HL-60 (cell line): Measurements from ENCODE around the gene NOVA2.

Experiments used
- DNase-seq, 2 experiments: peaks; one replicate each; pipeline ENCODE4 v3.0.0-alpha.2; 2010 to 2020; ENCODE audit warnings: low read depth in 1 of 2, low spot score in 1 of 2
- H3K27ac ChIP-seq: fragments of 250-450 bp; sonication (Bioruptor Pico); replicated peaks from 2 replicates; pipeline ENCODE4 v1.5.1; 2020; ENCODE audit warnings: mild to moderate bottlenecking, moderate library complexity
- H3K27me3 ChIP-seq: fragments of 250-450 bp; sonication (Bioruptor Pico); 2 replicates; pipeline ENCODE4 v1.5.1; 2021; ENCODE audit warnings: mild to moderate bottlenecking, moderate library complexity; ENCODE audit not compliant: insufficient read depth, poor library complexity, severe bottlenecking
- H3K4me3 ChIP-seq: replicated peaks from 2 replicates; pipeline ENCODE4 v1.5.1; 2011; ENCODE audit warnings: mild to moderate bottlenecking, control low read depth, low read length; ENCODE audit not compliant: insufficient read depth
- CTCF ChIP-seq: IDR thresholded peaks from one replicate; pipeline ENCODE4 v1.5.1; 2011; ENCODE audit warnings: low read length, control low read depth, inconsistent platforms; ENCODE audit not compliant: insufficient read depth
- GABPA ChIP-seq: IDR thresholded peaks from 2 replicates; pipeline ENCODE4 v1.6.1; 2012; ENCODE audit warnings: low read depth
- POLR2AphosphoS5 ChIP-seq: IDR thresholded peaks from 2 replicates; pipeline ENCODE4 v1.6.1; 2012; ENCODE audit warnings: low read depth
- REST ChIP-seq: IDR thresholded peaks from 2 replicates; pipeline ENCODE4 v1.6.1; 2012; ENCODE audit warnings: low read depth; ENCODE audit not compliant: insufficient replicate concordance
- SPI1 ChIP-seq: IDR thresholded peaks from 2 replicates; pipeline ENCODE4 v1.6.1; 2012; ENCODE audit warnings: low read depth, mild to moderate bottlenecking, borderline replicate concordance

NOVA2 gene

DNA sequence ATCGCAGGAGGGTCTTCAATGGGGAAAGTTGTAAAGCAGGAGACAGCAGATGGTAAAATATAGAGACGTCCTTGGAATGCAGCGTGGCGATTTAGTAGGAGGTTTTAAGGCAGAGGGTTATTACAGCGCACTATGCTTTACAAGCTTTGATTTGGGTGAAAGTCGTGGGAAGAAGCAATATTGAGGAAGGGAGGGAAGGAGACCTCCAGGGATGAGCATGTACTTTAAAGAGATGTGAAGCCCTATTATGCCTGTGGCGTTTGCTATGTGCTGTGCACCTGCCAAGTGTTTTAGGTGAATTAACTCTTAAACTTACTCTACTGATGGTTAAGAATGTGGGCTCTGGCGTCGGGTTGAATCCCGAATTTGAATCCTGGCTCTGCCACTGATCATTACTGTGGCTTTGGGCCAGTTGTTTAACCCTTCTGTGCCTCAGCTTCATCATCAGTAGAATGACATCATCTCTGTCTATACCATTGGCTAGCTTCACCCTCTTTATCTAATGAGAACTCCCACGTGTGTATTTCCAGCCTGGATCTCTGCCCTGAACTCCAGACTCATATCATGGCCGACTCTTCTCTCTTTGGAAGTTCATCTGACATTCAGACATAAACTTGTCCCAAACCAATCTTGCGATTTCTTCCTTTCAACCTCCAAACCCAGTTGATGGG is 22.2 kb upstream of the NOVA2 start:
- Histone ChIP-seq H3K4me3 (peak overlapping the region; percentile 68), H3K27me3 (no peaks in the 10 kb centered on the region), H3K27ac (peak overlapping the region; percentile 76)
- TF ChIP-seq GABPA (no peak), POLR2AphosphoS5 (no peak; the same call in 1 of the 2 replicates), SPI1 (no peak), CTCF (no peak), REST (no peak)
- peak in 1 of 2 experiments; percentile 4 for DNase-seq

GRCh38 chr19:45994998-45995714 is 21.5 kb upstream of the NOVA2 start, which contains the start of gene CCDC61:
TSS of gene CCDC61 (plus strand) at chr19:45995467. CDS start at chr19:46003019, 7,552 bp downstream.
- peak; percentile 27 for TF ChIP-seq REST
- peak; percentile 71 for TF ChIP-seq POLR2AphosphoS5
- no peak for TF ChIP-seq CTCF
- TF ChIP-seq SPI1: peak; percentile 10; the same call in 1 of the 2 replicates
- peak; percentile 53 for TF ChIP-seq GABPA
- peak within 1 kb of the TSS; percentile 76 for H3K27ac ChIP-seq

DNA sequence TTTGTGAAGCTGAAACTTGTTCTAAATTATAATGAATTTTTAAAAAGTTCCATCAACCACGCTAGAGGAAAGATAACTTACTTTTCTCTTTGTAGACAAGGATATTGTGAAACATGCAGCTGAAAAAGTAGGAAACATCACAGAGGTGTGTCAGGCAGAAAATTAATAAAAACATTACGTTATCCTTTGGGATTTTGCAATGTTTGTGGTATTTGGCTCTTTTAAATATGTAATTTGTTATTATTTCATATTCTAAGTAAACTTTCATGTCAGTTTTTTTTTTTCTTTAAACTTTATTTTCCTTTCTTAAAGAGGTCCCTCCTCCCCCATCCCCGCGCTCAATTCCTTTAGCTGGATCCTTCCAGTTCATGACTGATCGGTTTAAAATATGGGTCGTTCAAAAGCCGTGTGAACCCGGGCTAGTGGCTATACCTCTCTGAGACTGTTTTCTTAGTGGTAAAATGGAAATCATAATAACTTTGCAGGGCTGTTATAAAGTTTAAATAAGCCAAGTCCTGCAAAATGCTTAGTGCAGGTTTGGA is 20.9 kb upstream of the NOVA2 start:
- H3K27me3 ChIP-seq: no peaks in the 10 kb centered on the region
- TF ChIP-seq REST (no peak), GABPA (no peak), CTCF (no peak), SPI1 (no peak), POLR2AphosphoS5 (no peak)
- DNase-seq: peak in 1 of 2 experiments; percentile 3
- H3K27ac ChIP-seq: peak overlapping the region; percentile 19
- H3K4me3 ChIP-seq: peak overlapping the region; percentile 68

More at GRCh38 chr19:45994998-45995714, 21.5 kb upstream of the NOVA2 start, which contains the start of gene CCDC61:
- peak within 1 kb of the TSS; percentile 68 for H3K4me3 ChIP-seq
- H3K27me3 ChIP-seq: no peaks in the 10 kb centered on the region
- peak; percentile 99 for DNase-seq
